ENCODE results near the gene FGF5.
A peak's percentile ranks its signal among the peaks of the same experiment; 100 is the strongest.
"Not testable (repeated sequence)": the region's sequence is repeated elsewhere in the genome, so short reads cannot be mapped to it uniquely, and the experiment has no call there.

The FGF5 gene, protein sequence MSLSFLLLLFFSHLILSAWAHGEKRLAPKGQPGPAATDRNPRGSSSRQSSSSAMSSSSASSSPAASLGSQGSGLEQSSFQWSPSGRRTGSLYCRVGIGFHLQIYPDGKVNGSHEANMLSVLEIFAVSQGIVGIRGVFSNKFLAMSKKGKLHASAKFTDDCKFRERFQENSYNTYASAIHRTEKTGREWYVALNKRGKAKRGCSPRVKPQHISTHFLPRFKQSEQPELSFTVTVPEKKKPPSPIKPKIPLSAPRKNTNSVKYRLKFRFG

DNA sequence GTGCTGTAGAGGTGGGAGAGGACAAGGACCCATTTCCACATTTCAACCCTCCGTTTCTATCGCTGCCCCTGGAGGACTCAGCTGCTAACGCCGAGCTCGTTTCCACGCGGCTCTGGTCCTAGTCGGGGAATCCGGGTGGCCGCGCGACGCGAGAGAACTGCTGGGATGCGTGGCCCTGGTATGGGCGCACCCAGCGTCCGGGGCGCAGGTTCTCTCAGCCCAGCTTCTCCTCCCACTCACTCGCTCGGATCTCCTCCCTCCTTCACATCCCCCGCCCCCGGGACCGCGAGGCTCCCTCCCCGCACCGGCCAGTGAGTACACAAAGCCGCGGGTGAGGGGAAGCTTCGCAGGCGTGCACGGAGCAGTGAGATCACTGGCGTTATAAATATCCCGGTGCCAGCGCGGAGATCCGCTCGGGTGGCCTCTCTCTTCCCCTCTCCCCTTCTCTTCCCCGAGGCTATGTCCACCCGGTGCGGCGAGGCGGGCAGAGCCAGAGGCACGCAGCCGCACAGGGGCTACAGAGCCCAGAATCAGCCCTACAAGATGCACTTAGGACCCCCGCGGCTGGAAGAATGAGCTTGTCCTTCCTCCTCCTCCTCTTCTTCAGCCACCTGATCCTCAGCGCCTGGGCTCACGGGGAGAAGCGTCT is at the start of gene FGF5:
FGF5 (plus strand) TSS at position 412 of the 649 bp plus-strand sequence; CDS start at position 573, 161 bp downstream.
- DNase-seq (peak; percentile 41), ATAC-seq (peak; percentile 41)

DNA sequence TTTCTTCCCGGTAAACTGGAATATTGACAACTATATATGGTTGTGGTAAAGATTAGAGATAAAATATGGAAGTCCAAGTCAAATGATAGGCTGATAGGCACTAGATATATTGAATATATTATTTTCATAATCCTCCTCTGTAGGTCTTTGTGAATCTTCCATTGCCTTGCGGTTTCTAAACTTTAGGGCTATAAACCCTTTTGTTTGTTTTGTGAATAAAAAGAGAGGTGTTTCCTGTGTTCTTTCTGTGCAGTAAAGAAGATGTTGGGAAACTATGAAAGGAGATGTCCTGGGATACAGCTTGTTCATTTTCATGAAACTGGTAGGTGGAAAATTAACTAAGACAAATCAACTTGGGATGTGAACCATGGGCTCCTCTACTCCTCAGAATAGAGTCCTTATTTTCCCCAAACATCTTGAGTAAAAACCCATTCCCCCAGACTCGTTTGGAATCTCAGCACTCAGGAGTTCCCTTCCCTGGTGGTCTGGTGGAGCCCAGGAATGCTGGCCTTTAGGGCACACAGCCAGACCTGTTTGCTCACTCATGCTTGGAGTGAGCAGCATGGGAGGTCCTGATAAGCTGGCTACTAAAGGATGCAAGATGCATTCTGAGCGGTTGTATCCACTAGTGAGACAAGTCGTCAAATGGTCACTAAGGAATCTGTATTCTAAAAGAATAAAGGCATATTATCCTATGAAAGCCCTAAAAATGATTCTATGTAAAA is 47.0 kb upstream of the FGF5 start:
- DNase-seq = no peak
- ATAC-seq = no peak

DNA sequence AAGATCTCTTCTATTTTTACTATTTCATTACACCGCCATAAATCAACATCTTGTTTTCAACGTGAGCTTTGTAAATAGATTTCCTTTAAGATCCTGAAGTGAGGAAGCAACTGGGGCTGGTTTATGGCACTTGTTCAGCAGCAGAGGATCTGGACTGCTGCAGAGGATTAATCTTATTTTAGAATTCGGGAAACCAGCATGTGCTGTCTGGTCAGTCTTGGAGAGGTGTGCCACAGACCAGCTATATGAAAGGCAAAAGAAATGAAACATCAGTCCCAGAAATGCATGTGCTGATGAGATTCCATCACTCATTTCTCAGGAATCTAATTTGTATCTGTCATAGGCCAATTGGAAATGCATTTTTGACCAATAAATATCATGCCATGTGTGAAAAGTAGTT is 45.8 kb upstream of the FGF5 start:
- DNase-seq (no peak), ATAC-seq (no peak)

DNA sequence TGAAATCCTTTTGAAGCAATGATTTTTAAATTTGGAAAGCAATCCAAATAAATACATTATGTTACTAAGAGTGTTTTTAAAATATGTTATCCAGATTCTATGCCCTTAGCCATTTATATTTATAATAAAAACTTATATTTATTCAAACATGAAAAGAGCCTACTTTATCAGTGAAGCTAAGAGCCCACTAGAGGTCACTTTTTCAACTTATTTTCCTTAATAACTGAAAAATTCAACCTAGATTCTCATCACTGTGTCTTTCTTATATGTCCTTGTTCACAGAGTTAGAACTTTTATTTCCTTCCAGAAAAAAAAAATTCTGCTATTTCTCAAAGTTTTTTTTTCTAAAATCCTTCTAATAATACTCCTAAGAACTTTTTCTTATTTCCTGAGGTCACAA is 45.3 kb upstream of the FGF5 start:
- DNase-seq = no peak
- ATAC-seq = no peak

DNA sequence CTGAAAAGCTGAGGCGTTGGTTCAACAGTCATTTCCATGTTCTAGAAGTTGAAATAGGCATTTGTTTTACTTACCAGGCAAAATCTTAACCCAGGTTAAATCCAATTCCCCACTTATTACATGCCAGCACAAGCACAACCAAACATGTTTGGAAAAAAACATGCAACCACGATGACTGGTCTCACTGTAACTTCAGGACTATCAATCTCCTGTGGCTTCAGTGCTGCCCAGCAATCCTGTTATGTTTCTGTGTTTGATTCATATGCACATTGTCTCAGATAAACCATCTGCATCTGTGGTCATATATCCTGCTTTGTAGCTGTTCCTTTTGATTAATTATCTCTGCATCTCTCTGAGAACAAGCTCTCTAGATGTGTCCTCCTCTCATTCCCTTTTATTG is 40.9 kb upstream of the FGF5 start:
- DNase-seq (no peak), ATAC-seq (no peak)

DNA sequence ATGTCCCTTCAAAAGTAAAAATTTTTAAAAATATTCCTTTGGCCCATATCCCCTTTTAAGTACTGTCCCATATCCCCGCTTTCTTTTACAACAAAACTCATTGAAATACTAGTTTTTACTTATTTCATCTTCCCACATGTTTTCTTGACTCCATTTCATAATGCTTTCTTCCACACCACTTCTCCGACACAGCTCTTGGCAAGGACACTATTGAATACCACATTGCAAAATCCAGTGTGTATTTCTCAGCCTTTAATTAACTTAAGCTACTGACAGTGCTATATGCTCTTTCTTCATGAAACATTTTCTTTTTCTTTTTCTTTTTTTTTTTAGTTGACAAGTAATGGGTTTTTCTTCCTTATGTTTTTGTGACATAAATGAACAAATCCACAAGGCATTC is 40.4 kb upstream of the FGF5 start:
- DNase-seq (no peak), ATAC-seq (no peak)

DNA sequence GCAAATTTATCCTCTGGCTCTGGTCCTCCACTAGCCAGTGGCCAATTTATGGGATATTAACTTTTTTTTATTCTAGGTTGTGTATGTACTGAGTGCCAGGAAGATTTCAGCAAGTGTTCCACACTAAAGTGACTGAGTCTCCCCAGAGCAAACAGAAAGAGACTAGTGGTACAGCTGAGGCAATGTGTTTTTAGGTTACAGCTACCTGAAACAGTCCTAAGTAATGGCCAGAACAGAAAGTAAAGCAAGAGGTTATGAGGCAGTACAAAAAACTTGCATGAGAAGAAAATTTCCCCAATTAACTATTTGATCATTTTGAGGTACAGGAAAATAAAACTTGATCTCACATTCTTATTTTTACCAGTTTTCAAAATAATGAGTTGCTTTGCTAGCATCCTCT is 38.0 kb upstream of the FGF5 start:
- DNase-seq (no peak), ATAC-seq (no peak)

DNA sequence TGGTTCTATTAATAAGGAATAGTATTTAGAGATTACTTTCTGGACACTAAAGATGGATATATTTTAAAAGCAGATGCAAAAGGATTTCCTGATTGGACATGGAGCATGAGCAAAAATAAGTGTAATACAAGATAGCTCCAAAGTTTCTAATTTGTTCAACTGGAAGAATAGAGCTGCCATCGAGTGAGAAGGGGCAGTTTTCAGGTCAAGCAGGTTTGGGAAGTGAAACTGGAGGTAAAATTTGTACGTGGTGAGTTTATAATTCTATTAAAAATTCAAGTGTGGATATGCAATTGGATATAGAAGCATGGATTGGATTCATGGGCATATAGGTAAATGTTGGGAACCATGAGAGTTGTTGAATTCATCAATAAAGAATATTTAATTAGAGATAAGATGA is 37.3 kb upstream of the FGF5 start:
- no peak for DNase-seq
- no peak for ATAC-seq

DNA sequence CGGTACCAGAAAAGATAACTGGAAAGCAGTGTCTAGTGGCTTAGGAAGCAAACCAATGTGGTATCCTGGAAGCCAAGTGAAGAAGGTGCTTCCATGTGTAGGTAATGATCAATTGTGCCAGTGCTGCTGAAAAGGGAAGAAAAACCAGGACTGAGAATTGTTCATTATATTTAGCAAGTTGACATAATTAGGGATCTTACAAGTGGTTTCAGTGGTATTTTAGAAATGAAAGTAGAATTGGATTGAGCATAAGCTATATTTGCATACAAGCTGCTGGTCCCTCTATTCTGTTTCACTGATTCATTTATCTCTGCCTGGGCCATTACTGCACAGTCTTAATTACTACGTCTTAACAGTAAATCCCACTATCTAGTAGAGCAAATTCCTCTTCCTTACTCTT is 36.9 kb upstream of the FGF5 start:
- no peak for DNase-seq
- no peak for ATAC-seq

DNA sequence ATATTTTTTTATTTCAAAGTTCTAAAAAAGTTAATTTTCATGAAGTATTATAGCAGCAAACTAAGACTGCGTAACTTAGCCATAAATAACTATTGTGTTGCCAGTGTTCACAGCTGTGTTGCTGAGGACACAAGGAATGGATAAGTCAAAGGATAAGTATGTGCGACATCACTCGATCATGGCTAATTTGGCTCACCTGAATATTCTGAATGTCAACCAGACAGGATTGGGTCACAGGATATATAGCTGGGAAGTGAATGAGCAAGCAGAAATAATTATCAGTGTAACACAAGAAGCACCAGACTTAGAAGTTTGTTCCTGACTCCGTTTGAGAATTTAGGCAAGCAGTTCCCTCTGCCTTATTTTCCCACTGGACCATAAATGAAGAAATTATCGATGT is 35.3 kb upstream of the FGF5 start:
- no peak for DNase-seq
- ATAC-seq = no peak

DNA sequence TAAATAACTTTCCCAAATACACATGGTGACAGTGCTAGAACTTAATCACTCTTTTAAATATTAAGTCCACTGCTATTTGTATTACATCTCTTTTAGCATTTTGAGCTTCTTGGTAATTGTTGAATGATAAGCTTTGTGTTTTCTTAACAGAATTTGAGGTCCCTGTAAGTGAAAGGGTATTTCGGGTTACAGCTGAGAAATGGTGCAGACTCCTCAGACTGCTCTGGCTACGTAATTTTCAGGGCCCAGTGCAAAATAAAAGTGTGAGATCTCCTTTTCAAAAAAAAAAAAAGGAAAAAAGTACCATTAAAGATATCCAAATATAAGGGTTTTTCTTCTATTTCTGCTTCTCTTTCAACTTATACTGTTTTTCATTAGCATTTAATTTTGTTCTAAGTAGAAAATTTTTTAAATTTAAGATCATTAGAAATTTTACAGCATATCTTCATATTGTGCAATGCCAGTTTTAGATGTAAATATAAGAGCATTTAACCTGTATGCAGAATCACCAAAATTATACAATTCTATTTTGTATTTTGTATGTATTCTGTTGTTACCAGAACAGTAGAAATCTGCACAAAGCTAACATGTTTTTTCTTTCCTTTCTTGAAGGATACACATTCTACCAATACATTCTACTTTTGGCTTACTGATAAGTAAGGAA is 33.6 kb upstream of the FGF5 start:
- no peak for ATAC-seq
- DNase-seq = no peak

DNA sequence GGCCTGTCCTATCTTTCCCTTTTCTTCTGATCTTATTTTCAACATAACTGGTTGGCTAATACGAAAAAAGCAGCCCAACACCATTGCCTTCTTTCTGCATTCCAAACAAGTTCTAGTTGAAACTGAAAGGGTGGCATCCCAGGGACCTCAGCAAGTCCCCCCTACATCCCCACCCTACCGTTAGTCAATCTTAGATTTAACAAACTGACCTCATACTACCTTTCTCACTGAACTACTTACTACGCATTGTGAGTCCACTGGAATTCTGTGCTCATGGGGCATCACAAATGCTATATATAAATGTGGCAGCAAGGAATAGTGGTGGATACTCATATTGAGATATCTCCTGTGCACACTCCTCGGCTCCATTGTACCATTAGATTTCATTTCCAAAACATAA is 33.1 kb upstream of the FGF5 start:
- ATAC-seq = no peak
- DNase-seq = no peak

DNA sequence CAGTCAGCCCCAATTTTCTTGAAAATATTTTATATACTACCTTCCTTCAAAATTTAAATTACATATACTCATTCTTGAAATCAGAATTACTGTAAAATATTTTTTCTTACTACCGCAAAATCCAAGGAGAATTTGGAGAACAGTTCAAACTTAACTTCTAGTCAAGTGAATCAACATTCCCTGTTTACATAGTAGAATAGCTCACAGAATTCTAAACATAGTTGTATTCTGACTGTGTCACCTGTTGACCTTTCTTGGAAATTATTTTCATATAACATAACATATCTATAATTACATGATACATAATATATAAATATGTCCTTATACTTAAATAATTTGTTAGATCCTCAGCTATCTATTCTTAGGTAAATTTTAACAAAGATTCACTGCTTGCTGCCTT is 31.0 kb upstream of the FGF5 start:
- ATAC-seq = no peak
- no peak for DNase-seq

DNA sequence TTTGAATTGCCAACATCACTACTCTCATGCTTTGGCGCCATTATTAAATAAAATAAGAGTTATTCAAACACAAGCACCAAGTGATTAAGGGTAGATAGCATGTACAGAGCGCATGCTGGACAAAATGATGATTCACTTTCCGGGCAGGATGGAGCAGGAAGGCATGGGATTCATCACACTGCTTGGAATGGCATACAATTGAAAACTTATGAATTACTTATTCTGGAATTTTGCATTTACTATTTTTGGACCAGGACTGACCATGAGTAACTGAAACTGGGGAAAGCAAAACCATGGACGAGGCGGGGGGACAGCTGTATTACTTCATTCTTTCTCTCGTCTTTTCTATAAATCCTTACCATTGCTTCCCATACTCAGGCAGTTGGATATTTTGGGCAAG is 28.5 kb upstream of the FGF5 start:
- no peak for ATAC-seq
- DNase-seq = no peak

DNA sequence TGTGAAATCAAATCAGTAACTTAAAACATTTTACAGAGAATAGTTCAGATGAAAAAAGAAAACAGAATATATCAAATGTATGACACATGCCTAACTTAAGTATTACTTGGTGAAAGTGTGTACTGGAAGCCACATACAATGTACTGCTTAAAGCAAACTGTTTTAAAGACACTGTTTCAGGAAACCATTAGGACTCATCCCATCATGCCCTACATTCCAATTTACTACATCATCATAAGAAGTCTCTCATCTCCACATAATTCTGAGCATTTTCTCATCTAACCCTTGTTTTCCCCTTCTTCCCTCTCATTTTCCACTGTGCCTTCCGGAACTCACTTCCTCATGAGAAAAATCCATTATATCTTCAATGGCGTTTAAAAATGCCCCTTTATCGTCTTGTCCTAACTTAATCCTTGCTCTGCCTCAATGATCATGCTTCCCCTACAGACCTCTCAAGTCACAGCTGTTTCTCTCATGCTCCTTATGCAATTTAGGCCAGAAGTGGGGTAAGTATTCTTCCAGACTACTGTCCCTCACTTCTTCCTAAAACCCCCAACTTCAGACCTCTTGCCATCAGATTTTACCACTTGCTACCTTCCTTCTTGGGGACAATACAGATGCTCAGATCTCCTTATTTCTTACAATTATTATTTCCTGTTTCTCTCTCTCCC is 26.8 kb upstream of the FGF5 start:
- ATAC-seq (no peak), DNase-seq (no peak)

DNA sequence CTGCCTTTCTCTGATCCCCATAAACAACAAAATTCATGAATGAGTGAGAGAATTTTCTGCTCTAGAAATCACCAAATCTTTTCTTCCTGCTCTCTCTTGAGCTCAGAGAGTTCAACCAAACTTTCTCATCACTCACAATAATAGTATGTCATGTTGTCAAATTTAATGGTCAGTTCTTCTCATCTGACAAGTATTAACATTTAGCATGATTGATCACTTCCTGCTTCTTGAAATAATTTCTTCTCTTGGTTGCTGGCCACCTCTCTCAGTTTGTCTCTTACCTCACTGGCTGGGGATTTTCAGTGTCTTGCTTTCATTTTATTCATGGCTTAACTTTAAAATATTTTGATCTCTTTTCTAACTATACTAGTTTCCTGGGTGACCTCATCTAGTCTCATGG is 25.5 kb upstream of the FGF5 start:
- ATAC-seq (no peak), DNase-seq (no peak)

DNA sequence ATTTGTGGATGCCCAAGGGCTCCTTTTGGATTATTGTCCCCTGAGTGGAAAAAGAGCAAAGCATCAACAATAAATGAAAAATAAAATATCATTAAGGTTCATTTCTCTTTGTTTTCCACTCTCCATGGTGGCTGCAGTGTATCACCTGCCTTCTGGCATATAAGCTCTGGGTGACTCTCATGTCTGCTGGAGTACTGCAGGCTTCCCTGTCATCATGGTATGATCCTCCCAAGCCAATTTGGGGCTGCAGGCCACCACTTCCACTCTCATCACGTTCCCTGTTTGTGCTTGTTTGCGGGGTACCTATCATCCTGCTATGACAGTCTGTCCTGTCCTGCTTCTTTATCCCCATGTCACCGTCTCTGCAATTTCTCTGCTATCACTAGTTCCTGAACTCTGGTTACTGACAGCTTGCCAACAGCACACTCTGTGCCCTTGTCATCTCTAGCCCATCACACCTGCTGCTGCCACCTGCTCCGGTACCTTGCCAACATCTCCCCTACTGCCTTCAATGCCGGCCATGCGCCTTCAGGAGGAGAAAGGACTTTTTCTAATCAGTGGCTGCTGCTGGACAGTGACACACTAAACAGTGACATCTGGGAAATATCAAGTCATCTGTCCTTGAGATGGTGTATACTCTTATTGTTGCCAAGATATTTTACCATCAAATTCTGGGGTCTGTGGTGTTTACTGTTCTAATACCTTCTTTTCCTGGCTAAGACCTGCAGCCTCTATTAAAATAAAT is 23.0 kb upstream of the FGF5 start:
- ATAC-seq = no peak

DNA sequence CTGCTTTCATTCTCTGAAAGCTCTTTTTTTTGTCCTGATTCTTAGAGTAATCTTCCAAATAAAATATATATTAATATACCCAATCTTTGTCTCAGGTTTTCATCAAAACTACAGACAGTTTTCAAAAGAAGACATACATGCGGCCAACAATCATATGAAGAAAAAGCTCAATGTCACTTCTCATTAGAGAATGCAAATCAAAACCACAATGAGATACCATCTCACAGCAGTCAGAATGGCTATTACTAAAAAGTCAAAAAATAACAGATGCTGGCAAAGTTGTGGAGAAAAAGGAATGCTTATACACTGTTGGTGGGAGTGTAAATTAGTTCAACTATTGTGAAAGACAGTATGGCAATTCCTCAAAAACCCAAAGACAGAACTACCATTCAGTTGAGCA is 19.0 kb upstream of the FGF5 start:
- not testable (repeated sequence) for DNase-seq, ATAC-seq

More for the DNA sequence above, 23.0 kb upstream of the FGF5 start:
- no peak for DNase-seq

DNA sequence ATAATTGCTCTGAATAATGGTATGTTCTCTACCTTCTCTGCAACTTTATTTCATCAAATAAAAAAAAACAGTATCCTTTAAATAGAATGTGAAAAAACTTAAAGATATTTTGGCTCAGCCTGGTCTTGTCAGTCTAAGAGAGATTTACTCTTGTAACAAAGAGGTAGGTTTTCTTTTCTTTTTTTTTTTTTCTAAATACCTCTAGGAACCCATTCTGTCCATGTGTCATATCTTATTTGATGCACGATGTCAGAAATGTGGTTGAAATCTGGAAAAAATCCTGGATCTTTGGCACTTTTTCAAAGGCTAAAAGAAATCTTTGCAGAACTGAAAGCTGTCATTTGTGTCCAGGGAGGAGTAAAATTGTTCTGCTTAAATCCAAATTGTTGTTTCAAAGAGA is 17.3 kb upstream of the FGF5 start:
- ATAC-seq (no peak), DNase-seq (no peak)

DNA sequence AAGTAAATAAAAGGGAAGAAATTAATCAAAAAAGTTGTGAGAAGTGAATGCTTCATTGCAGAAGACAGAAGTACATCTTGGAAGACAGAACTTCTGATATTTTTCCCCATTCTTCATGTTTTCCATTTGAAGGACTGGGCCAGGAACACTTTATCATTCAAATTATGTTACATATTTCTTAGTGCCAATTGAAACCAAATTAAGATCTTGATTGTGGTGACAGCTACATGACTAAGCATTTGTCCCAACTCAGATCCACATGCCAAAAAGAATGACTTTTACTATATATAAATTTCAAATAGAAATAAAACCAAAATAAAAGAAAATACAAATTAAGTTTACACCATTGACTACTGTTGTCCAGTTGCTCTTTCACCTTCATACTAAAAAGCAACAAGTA is 14.0 kb upstream of the FGF5 start:
- DNase-seq (no peak), ATAC-seq (no peak)

DNA sequence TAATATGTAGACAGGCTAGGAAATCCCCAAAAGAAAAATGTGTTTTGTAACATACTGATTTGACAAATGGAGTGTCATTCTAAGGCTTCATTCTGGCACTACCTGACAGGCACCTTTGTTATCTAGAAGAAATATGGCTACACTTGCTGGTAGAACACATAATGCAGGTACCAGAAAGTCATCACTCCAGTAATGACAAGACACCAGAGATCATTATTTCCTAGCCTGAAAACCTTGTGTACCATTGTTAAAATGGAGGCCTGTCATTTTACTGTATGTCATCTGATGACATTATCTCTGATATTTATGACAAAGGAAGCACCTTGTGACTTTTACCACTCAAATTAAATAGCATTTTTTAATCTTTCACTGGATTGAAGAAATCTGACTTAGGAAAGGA is 13.5 kb upstream of the FGF5 start:
- ATAC-seq (no peak), DNase-seq (no peak)

DNA sequence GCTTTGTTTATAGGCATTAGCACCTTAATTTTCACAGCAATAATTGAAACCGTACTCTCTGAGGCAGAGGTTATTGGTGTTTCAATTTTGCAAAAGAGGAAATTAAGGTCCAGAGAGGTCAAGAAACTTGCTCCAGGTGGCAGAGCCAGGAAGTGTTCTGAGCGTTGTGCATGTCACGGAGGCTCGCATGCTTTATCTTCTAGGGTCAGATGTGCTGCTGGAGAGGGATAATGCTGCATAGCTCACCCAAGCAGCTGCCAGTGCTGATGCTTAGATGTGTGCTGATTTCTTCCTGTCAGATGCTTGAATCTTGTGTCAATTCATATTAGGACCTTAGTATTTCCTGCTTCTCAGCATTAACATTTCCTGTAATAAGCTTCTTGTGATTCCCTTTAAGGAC is 13.0 kb upstream of the FGF5 start:
- ATAC-seq (no peak), DNase-seq (no peak)
